ENCODE data around the gene RASA2.

- TF ChIP-seq CTCF (IDR thresholded peaks at IDR 0.05) (no peak), POLR2AphosphoS5 (IDR thresholded peaks at IDR 0.05) (no peak)
These were observed 34.1 kb upstream of the RASA2 start for GRCh38 chr3:141452773-141453172.

Data from prostate gland (tissue), 2 donors.